Prostate gland (tissue), 2 donors: ENCODE results near the gene FHOD3.

Experiments
- POLR2AphosphoS5 ChIP-seq: sonication (generic); formaldehyde crosslinking; IDR thresholded peaks from one replicate; pipeline ENCODE4 v1.6.1; 2017; ENCODE audit warnings: antibody characterized with exemption
- TF ChIP-seq, protein P1 (sequence below), 4 experiments: fragments of 200-600 bp in 2 of 4; fragments of 450-650 bp in 2 of 4; sonication (generic) in 2 of 4; IDR thresholded peaks; 1 replicate in 3 of 4; 2 replicates in 1 of 4; pipeline ENCODE4 v1.5.1; 2016 to 2019; ENCODE audit warnings: antibody characterized with exemption in 4 of 4, mild to moderate bottlenecking in 2 of 4, moderate library complexity in 2 of 4

DNA sequence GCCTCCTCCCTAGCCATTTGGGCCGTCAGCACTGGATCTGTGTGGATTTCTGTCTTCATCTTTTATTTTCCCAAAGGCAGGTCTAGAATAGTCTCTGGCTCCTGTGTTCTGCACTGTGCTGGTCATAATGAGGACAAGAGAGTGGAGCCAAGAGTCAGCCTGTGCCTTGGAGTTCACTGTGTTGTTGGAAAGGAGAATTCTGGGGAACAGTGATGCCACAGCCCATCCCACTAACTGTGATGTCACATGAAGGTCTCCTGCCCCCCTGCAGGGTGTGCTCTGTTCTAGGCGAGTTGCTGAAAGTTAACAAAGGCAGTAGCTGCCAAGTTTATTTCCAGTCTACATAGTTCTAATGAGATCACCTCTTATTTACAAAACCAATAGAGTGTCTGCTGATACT lies 282.8 kb downstream of the FHOD3 start:
- TF ChIP-seq, protein P1, sequence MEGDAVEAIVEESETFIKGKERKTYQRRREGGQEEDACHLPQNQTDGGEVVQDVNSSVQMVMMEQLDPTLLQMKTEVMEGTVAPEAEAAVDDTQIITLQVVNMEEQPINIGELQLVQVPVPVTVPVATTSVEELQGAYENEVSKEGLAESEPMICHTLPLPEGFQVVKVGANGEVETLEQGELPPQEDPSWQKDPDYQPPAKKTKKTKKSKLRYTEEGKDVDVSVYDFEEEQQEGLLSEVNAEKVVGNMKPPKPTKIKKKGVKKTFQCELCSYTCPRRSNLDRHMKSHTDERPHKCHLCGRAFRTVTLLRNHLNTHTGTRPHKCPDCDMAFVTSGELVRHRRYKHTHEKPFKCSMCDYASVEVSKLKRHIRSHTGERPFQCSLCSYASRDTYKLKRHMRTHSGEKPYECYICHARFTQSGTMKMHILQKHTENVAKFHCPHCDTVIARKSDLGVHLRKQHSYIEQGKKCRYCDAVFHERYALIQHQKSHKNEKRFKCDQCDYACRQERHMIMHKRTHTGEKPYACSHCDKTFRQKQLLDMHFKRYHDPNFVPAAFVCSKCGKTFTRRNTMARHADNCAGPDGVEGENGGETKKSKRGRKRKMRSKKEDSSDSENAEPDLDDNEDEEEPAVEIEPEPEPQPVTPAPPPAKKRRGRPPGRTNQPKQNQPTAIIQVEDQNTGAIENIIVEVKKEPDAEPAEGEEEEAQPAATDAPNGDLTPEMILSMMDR (IDR thresholded peaks at IDR 0.05): no peak
- TF ChIP-seq POLR2AphosphoS5: peak; percentile 23
